ENCODE measurements around the gene TPRX1.
A peak's percentile ranks its signal among the peaks of the same experiment; 100 is the strongest.
"Not testable (repeated sequence)": the region's sequence is repeated elsewhere in the genome, so short reads cannot be mapped to it uniquely, and the experiment has no call there.

Gene TPRX1, protein sequence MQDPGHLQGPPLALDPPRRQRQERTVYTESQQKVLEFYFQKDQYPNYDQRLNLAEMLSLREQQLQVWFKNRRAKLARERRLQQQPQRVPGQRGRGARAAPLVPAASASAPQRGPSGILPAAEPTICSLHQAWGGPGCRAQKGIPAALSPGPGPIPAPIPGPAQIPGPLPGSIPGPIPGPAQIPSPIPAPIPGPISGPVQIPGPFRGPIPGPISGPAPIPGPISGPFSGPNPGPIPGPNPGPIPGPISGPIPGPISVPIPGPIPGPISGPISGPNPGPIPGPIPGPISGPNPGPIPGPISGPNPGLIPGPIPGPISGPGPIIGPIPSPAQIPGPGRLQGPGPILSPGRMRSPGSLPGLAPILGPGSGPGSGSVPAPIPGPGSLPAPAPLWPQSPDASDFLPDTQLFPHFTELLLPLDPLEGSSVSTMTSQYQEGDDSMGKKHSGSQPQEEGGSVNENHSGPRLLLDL

GRCh38 chr19:47804451-47804850 is at the start of gene TPRX1:
Gene TPRX1 (minus strand): TSS chr19:47804551. CDS start chr19:47804539, 12 bp downstream.
- DNase-seq (ENCODE audit: low read depth, low spot score); H3K4me3 ChIP-seq (ENCODE audit: low read depth, low read length); POLR2A ChIA-PET: not testable (repeated sequence)
- CTCF ChIA-PET, result interaction anchor here (1.5 to 2.7 kb wide), 2 partner anchors 10 to 60 kb away, joined by 3 to 14 read pairs; no protein-coding TSS in a partner anchor

DNA sequence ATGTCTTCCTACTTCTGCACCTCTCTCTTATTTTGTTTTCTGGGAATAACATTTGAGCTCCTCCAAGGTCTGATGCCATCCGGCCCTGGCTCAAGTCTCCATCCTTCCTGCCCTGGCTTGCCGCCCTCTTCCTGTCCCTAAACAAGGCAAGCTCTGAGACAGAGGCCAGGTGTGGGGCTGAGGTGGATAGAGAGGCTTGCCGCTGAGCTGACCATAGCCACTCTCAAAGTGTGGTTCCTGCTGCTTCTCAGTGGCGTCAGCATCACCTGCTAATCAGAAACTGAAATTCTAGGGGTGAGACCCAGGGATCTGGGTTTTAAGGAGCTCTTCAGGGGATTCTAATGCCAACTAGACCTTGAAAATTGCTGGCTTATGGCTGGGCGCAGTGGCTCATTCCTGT is 48.7 kb upstream of the TPRX1 start:
- TF ChIP-seq, protein P1, sequence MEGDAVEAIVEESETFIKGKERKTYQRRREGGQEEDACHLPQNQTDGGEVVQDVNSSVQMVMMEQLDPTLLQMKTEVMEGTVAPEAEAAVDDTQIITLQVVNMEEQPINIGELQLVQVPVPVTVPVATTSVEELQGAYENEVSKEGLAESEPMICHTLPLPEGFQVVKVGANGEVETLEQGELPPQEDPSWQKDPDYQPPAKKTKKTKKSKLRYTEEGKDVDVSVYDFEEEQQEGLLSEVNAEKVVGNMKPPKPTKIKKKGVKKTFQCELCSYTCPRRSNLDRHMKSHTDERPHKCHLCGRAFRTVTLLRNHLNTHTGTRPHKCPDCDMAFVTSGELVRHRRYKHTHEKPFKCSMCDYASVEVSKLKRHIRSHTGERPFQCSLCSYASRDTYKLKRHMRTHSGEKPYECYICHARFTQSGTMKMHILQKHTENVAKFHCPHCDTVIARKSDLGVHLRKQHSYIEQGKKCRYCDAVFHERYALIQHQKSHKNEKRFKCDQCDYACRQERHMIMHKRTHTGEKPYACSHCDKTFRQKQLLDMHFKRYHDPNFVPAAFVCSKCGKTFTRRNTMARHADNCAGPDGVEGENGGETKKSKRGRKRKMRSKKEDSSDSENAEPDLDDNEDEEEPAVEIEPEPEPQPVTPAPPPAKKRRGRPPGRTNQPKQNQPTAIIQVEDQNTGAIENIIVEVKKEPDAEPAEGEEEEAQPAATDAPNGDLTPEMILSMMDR (IDR thresholded peaks at IDR 0.05; ENCODE audit: insufficient read depth, low read length, missing control alignments), result no peak
- no peak overlapping the region for H3K4me3 ChIP-seq (ENCODE audit: low read depth, low read length)
- CTCF ChIA-PET, result interaction anchor here (1.3 to 5.0 kb wide), 3 partner anchors 10 to 87 kb away, joined by 3 to 29 read pairs (median 22); no protein-coding TSS in a partner anchor
- DNase-seq (ENCODE audit: low read depth, low spot score), result no peak
- POLR2A ChIA-PET, result no interaction called here

- POLR2A ChIA-PET, result no interaction called here
- H3K4me3 ChIP-seq (ENCODE audit: low read depth, low read length), result no peak overlapping the region
- TF ChIP-seq, protein P1 (IDR thresholded peaks at IDR 0.05; ENCODE audit: insufficient read depth, low read length, missing control alignments), result peak; percentile 15
Observed at GRCh38 chr19:47848823-47849473, 44.6 kb upstream of the TPRX1 start.

GRCh38 chr19:47848425-47848822 is 44.1 kb upstream of the TPRX1 start:
- no peak for DNase-seq (ENCODE audit: low read depth, low spot score)
- no peak overlapping the region for H3K4me3 ChIP-seq (ENCODE audit: low read depth, low read length)
- TF ChIP-seq, protein P1 (IDR thresholded peaks at IDR 0.05; ENCODE audit: insufficient read depth, low read length, missing control alignments), result no peak
- ChIA-PET POLR2A (no interaction called here), CTCF (interaction anchor here (2.0 to 7.0 kb wide), 2 partner anchors 15 to 34 kb away, joined by 5 to 43 read pairs; no protein-coding TSS in a partner anchor)

More at GRCh38 chr19:47848823-47849473, 44.6 kb upstream of the TPRX1 start:
- CTCF ChIA-PET, result interaction anchor here (0.9 to 7.0 kb wide), 4 partner anchors 9 to 35 kb away, joined by 3 to 43 read pairs (median 4); no protein-coding TSS in a partner anchor
- no peak for DNase-seq (ENCODE audit: low read depth, low spot score)

- POLR2A ChIA-PET, result no interaction called here
- CTCF ChIA-PET, result interaction anchor here (1.0 kb wide), 1 partner anchor 20 kb away, joined by 5 read pairs; no protein-coding TSS in a partner anchor
- no peak for DNase-seq (ENCODE audit: low read depth, low spot score)
- no peak overlapping the region for H3K4me3 ChIP-seq (ENCODE audit: low read depth, low read length)
- TF ChIP-seq, protein P1 (IDR thresholded peaks at IDR 0.05; ENCODE audit: insufficient read depth, low read length, missing control alignments), result no peak
Observed at GRCh38 chr19:47842941-47843340, 38.6 kb upstream of the TPRX1 start.

DNA sequence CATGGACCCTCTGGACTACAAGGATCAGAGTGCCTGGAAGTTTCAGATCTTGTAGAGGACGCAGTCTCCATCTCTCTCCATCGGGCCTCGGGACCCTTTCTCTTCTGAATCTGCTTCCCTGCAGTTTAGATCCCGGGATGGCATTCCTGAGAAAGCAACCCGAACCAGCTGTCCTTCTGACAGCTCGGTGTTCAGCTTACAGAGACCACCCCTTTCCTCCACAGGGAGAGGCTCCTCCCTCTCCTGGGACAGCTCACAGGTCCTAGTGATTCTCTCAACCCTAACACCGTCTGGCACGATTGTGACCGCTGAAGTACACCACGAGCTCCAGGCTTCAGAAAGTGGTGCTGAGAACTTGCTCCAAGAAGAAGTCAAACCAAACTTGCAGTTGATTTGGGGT is 35.6 kb upstream of the TPRX1 start:
- POLR2A ChIA-PET, result no interaction called here
- CTCF ChIA-PET, result interaction anchor here (2.5 kb wide), 1 partner anchor 24 kb away, joined by 15 read pairs; no protein-coding TSS in a partner anchor
- no peak for DNase-seq (ENCODE audit: low read depth, low spot score)
- TF ChIP-seq, protein P1 (IDR thresholded peaks at IDR 0.05; ENCODE audit: insufficient read depth, low read length, missing control alignments), result no peak
- no peak overlapping the region for H3K4me3 ChIP-seq (ENCODE audit: low read depth, low read length)

Data from AG04449 (cell line).